ENCODE data around the gene PRRG2.

- no peak for TF ChIP-seq CTCF (conservative IDR thresholded peaks at IDR 0.05; ENCODE audit: low read length)
- TF ChIP-seq EZH2phosphoT487 (IDR thresholded peaks at IDR 0.05; ENCODE audit: borderline replicate concordance) = no peak
Measured at GRCh38 chr19:49640113-49640898, 59.2 kb downstream of the PRRG2 start, which contains the start of gene RRAS.
